NCI-H2081 (cell line): ENCODE data around the gene BACE1-AS.
"Not testable (repeated sequence)": the region's sequence is repeated elsewhere in the genome, so short reads cannot be mapped to it uniquely, and the experiment has no call there.

Source experiments
- DNase-seq, 2 experiments: peaks; one replicate each; lab custom pipeline; 2025; lab: John Stamatoyannopoulos, UW

The BACE1-AS gene

GRCh38 chr11:117290809-117291396, at the start of gene BACE1-AS:
Gene BACE1-AS (plus strand): TSS chr11:117291346.
- DNase-seq: no peak

GRCh38 chr11:117248341-117248740, 42.8 kb upstream of the BACE1-AS start:
- DNase-seq: no peak

- no peak for DNase-seq
Observed at GRCh38 chr11:117249571-117249970, 41.6 kb upstream of the BACE1-AS start.

GRCh38 chr11:117251506-117251905, 39.6 kb upstream of the BACE1-AS start:
- DNase-seq: no peak

GRCh38 chr11:117255966-117256365, 35.2 kb upstream of the BACE1-AS start:
- no peak for DNase-seq

- DNase-seq: no peak
Observed at GRCh38 chr11:117256573-117256972, 34.6 kb upstream of the BACE1-AS start.

GRCh38 chr11:117258576-117258975, 32.6 kb upstream of the BACE1-AS start:
- DNase-seq: no peak

- no peak for DNase-seq
Observed at GRCh38 chr11:117259417-117259816, 31.7 kb upstream of the BACE1-AS start.

- DNase-seq: not testable (repeated sequence)
Observed at GRCh38 chr11:117264624-117265323, 26.4 kb upstream of the BACE1-AS start.

GRCh38 chr11:117265745-117266144, 25.4 kb upstream of the BACE1-AS start:
- DNase-seq: no peak

GRCh38 chr11:117269856-117270255, 21.3 kb upstream of the BACE1-AS start:
- no peak for DNase-seq

- no peak for DNase-seq
Observed at GRCh38 chr11:117271208-117271607, 19.9 kb upstream of the BACE1-AS start.

- not testable (repeated sequence) for DNase-seq
Observed at GRCh38 chr11:117272175-117272574, 19.0 kb upstream of the BACE1-AS start.

GRCh38 chr11:117273550-117274289, 17.4 kb upstream of the BACE1-AS start:
- DNase-seq: no peak

GRCh38 chr11:117278347-117278746, 12.8 kb upstream of the BACE1-AS start:
- DNase-seq: no peak

- no peak for DNase-seq
Observed at GRCh38 chr11:117279711-117280376, 11.3 kb upstream of the BACE1-AS start.

GRCh38 chr11:117281159-117281558, 10.0 kb upstream of the BACE1-AS start:
- no peak for DNase-seq

- DNase-seq: no peak
Observed at GRCh38 chr11:117281869-117282268, 9.3 kb upstream of the BACE1-AS start.

- no peak for DNase-seq
Observed at GRCh38 chr11:117282956-117283355, 8.2 kb upstream of the BACE1-AS start.

GRCh38 chr11:117284053-117284452, 7.1 kb upstream of the BACE1-AS start:
- DNase-seq: no peak

- no peak for DNase-seq
Observed at GRCh38 chr11:117286588-117286987, 4.6 kb upstream of the BACE1-AS start.

GRCh38 chr11:117287668-117288067, 3.5 kb upstream of the BACE1-AS start:
- DNase-seq: no peak

GRCh38 chr11:117289795-117290194, 1.4 kb upstream of the BACE1-AS start:
- DNase-seq: no peak
